Suppressor macrophage treated with lipopolysaccharide for 1 hour (primary cell): ENCODE results near the gene LYPD3.
A peak's percentile ranks its signal among the peaks of the same experiment; 100 is the strongest.

Experiments
- DNase-seq, 3 donors: peaks; one replicate each; pipeline ENCODE4 v3.0.0-alpha.2; 2020 to 2022

Gene LYPD3

GRCh38 chr19:43465468-43466120, at the start of gene LYPD3:
Gene LYPD3 (minus strand): TSS chr19:43465608. CDS start chr19:43465571, 37 bp downstream.
- peak; percentile 76 to 82 (median 80) for DNase-seq

- peak in 1 of 3 donors; percentile 10 for DNase-seq
Measured at GRCh38 chr19:43512399-43512798, 47.0 kb upstream of the LYPD3 start.

GRCh38 chr19:43511324-43511723, 45.9 kb upstream of the LYPD3 start:
- DNase-seq: no peak

- no peak for DNase-seq
Measured at GRCh38 chr19:43510713-43511112, 45.3 kb upstream of the LYPD3 start.

GRCh38 chr19:43507880-43508279, 42.5 kb upstream of the LYPD3 start:
- no peak for DNase-seq

GRCh38 chr19:43506629-43507028, 41.2 kb upstream of the LYPD3 start:
- no peak for DNase-seq

- DNase-seq: no peak
Measured at GRCh38 chr19:43505941-43506340, 40.5 kb upstream of the LYPD3 start.

- no peak for DNase-seq
Measured at GRCh38 chr19:43505186-43505456, 39.7 kb upstream of the LYPD3 start.

GRCh38 chr19:43504426-43505185, 39.2 kb upstream of the LYPD3 start, which contains the start of gene PHLDB3:
Gene PHLDB3 (minus strand): TSS chr19:43504746. CDS start chr19:43504118, 628 bp downstream.
- DNase-seq: no peak

GRCh38 chr19:43503501-43504425, 38.4 kb upstream of the LYPD3 start:
- DNase-seq: peak; percentile 93 to 99 (median 95)

GRCh38 chr19:43502419-43502976, 37.1 kb upstream of the LYPD3 start:
- DNase-seq: no peak

GRCh38 chr19:43501661-43502418, 36.4 kb upstream of the LYPD3 start:
- DNase-seq: no peak

- no peak for DNase-seq
Measured at GRCh38 chr19:43499042-43499441, 33.6 kb upstream of the LYPD3 start.

- DNase-seq: no peak
Measured at GRCh38 chr19:43498233-43498842, 32.9 kb upstream of the LYPD3 start.

- no peak for DNase-seq
Measured at GRCh38 chr19:43496960-43497359, 31.6 kb upstream of the LYPD3 start.

- no peak for DNase-seq
Measured at GRCh38 chr19:43495082-43495481, 29.7 kb upstream of the LYPD3 start.

GRCh38 chr19:43490759-43491158, 25.4 kb upstream of the LYPD3 start:
- DNase-seq: no peak

GRCh38 chr19:43489979-43490599, 24.7 kb upstream of the LYPD3 start:
- no peak for DNase-seq

GRCh38 chr19:43489310-43489709, 23.9 kb upstream of the LYPD3 start:
- DNase-seq: peak; percentile 64 to 76 (median 70)

GRCh38 chr19:43488179-43488578, 22.8 kb upstream of the LYPD3 start:
- no peak for DNase-seq

GRCh38 chr19:43486412-43486811, 21.0 kb upstream of the LYPD3 start:
- DNase-seq: no peak
